Measurements from ENCODE around the gene SLC22A5. TPM values are rescaled to one million over a fixed set of nuclear protein-coding genes. Genes with fewer than 3 reads are reported as not detected.

SLC22A5 gene
- total RNA-seq, 6 donors from 2014 or later = 7.9 to 22.0 (median 12.7) TPM

GRCh38 chr5:132417010-132417439 is 47.5 kb downstream of the SLC22A5 start:
- Histone ChIP-seq H3K36me3 (peaks cover 0 to 3% (median 0%) of the 10 kb centered on the region in 4 donors), H3K9me3 (no peaks in the 10 kb centered on the region), H3K27me3 (no peaks in the 10 kb centered on the region), H3K27ac (peak overlapping the region; percentile 73 to 100 (median 96)), H3K4me3 (no peak overlapping the region), H3K4me1 (peaks cover 86 to 99% (median 89%) of the 10 kb centered on the region in 4 donors)
- DNase-seq (peak in 1 of 2 donors; percentile 60), ATAC-seq (ENCODE audit: low FRiP score in 2 of 2) (peak in 1 of 2 donors; percentile 41)
- 58 to 75% methylated on average over 5 to 6 of the region's 6 CpGs for WGBS, 2 donors
- no peak for TF ChIP-seq EP300 (IDR thresholded peaks at IDR 0.05)

- Histone ChIP-seq H3K4me1 (peaks cover 87 to 99% (median 90%) of the 10 kb centered on the region in 4 donors), H3K36me3 (peaks cover 0 to 3% (median 0%) of the 10 kb centered on the region in 4 donors), H3K9me3 (no peaks in the 10 kb centered on the region), H3K4me3 (no peak overlapping the region), H3K27me3 (no peaks in the 10 kb centered on the region), H3K27ac (peak overlapping the region; percentile 73 to 100 (median 96))
- DNase-seq (no peak), ATAC-seq (ENCODE audit: low FRiP score in 2 of 2) (no peak)
- TF ChIP-seq POLR2AphosphoS5 (IDR thresholded peaks at IDR 0.05) = no peak
- no peak for TF ChIP-seq CTCF (IDR thresholded peaks at IDR 0.05)
- TF ChIP-seq POLR2A (IDR thresholded peaks at IDR 0.05) = no peak
- no peak for TF ChIP-seq EP300 (IDR thresholded peaks at IDR 0.05)
- WGBS, 2 donors = 67 to 68% methylated on average over 6 of the region's 6 CpGs
These were observed 48.0 kb downstream of the SLC22A5 start for GRCh38 chr5:132417461-132417860.

GRCh38 chr5:132417889-132418485 is 48.5 kb downstream of the SLC22A5 start:
- H3K27ac ChIP-seq = peak overlapping the region; percentile 73 to 100 (median 96)
- 75% methylated on average over 2 to 4 of the region's 4 CpGs for WGBS, 2 donors
- ATAC-seq (ENCODE audit: low FRiP score in 2 of 2) = no peak
- H3K4me3 ChIP-seq = no peak overlapping the region
- no peak for DNase-seq
- no peaks in the 10 kb centered on the region for H3K27me3 ChIP-seq
- TF ChIP-seq POLR2A (IDR thresholded peaks at IDR 0.05) (no peak), EP300 (IDR thresholded peaks at IDR 0.05) (no peak)
- H3K9me3 ChIP-seq = no peaks in the 10 kb centered on the region
- peaks cover 89 to 99% (median 92%) of the 10 kb centered on the region in 4 donors for H3K4me1 ChIP-seq
- peaks cover 0 to 3% (median 0%) of the 10 kb centered on the region in 4 donors for H3K36me3 ChIP-seq

- 74 to 81% methylated on average over 2 of the region's 2 CpGs for WGBS, 2 donors
- H3K4me1 ChIP-seq = peaks cover 90 to 99% (median 92%) of the 10 kb centered on the region in 4 donors
These were observed 49.4 kb downstream of the SLC22A5 start for GRCh38 chr5:132418881-132419280.

GRCh38 chr5:132419502-132420468 is 50.3 kb downstream of the SLC22A5 start:
- Histone ChIP-seq H3K4me3 (no peak overlapping the region), H3K27me3 (no peaks in the 10 kb centered on the region), H3K27ac (peak overlapping the region; percentile 84 to 100 (median 96)), H3K36me3 (peaks cover 0 to 3% (median 0%) of the 10 kb centered on the region in 4 donors), H3K4me1 (peaks cover 90 to 99% (median 93%) of the 10 kb centered on the region in 4 donors), H3K9me3 (no peaks in the 10 kb centered on the region)
- 14 to 27% methylated on average over 8 to 12 of the region's 12 CpGs for WGBS, 2 donors
- ATAC-seq (ENCODE audit: low FRiP score in 2 of 2) = peak; percentile 91 to 92
- peak; percentile 84 to 87 for DNase-seq
- TF ChIP-seq POLR2A (IDR thresholded peaks at IDR 0.05) (no peak), POLR2AphosphoS5 (IDR thresholded peaks at IDR 0.05) (peak; percentile 42 to 65), EP300 (IDR thresholded peaks at IDR 0.05) (no peak), CTCF (IDR thresholded peaks at IDR 0.05) (peak; percentile 82 to 93 (median 90))

More at GRCh38 chr5:132418881-132419280, 49.4 kb downstream of the SLC22A5 start:
- no peaks in the 10 kb centered on the region for H3K9me3 ChIP-seq
- no peaks in the 10 kb centered on the region for H3K27me3 ChIP-seq
- TF ChIP-seq POLR2A (IDR thresholded peaks at IDR 0.05) (no peak), EP300 (IDR thresholded peaks at IDR 0.05) (no peak), POLR2AphosphoS5 (IDR thresholded peaks at IDR 0.05) (no peak)
- DNase-seq (no peak), ATAC-seq (ENCODE audit: low FRiP score in 2 of 2) (no peak)
- H3K36me3 ChIP-seq = peaks cover 0 to 3% (median 0%) of the 10 kb centered on the region in 4 donors
- no peak overlapping the region for H3K4me3 ChIP-seq
- H3K27ac ChIP-seq = peak overlapping the region; percentile 84 to 100 (median 96)

All from upper lobe of left lung (tissue), 6 donors.